SH-SY5Y (cell line): Measurements from ENCODE around the gene B3GALT4.

ENCODE experiments used
- GATA2 ChIP-seq: IDR thresholded peaks from 2 replicates; pipeline ENCODE4 v1.6.1; 2011; ENCODE audit warnings: mild to moderate bottlenecking, low read depth, low read length
- GATA3 ChIP-seq: IDR thresholded peaks from 2 replicates; pipeline ENCODE4 v1.6.1; 2011; ENCODE audit warnings: low read depth, mild to moderate bottlenecking, low read length, moderate library complexity

B3GALT4 gene

DNA sequence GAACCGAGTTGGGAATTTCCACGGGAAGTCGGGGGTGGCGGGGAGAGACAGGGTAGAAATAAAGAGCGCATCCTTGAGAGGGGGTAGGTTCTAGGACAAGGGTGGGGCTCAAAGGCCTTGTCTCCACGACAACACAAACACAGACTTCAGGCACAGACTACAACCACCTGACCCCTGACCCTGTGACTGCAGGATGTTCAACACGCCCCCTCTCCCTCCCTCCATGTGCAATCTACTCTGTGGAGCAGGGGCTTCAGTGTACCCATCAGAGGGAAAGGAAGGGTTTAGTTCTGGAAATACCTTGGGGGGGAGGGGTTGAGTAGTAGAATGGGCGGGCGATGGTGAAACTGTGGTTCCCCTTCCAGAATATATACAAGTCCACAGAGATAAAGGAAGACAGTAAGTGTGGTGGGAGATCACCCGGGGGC, 37.6 kb downstream of the B3GALT4 start:
- TF ChIP-seq GATA3 (no peak), GATA2 (no peak)

DNA sequence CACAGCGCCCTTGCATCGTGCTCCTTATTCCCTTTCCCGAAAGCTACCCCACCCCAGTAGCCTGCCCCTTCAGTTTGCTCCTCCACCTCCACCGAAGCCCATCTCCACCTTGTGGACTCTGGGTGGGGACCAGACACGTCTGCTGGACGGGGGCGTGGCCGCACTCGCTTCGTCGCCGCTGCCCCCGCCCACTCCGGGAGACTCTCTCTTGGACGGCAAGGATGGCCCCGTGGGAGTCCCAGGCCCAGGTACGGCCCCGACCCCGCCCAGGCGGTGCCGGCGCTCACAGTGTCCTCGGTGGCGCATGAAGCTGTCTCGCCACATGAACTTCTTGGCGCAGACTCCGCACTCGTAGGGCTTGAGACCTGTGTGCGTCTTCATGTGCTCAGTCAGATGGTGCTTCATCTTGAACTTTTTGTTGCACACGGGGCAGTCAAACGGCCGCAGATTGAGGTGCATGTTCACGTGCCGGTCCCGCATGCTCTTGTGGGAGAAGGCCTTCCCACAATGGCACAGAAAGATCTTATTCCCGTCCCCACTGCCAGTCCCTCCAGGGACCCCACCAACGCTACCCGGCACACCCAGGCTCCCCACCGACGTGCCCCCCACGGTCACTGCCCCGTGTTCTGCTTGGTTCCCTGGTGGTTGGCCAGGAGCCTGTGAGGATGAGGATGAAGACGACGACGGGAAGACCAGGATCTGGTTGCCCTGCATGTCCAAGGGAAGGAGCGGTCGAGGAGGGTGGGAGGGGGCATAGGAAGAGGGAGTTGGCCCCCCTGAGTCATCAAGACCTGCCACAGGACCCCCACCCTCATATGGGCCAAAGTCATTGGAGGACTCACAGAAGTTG, 38.2 kb downstream of the B3GALT4 start:
- TF ChIP-seq GATA3 (no peak), GATA2 (no peak)

DNA sequence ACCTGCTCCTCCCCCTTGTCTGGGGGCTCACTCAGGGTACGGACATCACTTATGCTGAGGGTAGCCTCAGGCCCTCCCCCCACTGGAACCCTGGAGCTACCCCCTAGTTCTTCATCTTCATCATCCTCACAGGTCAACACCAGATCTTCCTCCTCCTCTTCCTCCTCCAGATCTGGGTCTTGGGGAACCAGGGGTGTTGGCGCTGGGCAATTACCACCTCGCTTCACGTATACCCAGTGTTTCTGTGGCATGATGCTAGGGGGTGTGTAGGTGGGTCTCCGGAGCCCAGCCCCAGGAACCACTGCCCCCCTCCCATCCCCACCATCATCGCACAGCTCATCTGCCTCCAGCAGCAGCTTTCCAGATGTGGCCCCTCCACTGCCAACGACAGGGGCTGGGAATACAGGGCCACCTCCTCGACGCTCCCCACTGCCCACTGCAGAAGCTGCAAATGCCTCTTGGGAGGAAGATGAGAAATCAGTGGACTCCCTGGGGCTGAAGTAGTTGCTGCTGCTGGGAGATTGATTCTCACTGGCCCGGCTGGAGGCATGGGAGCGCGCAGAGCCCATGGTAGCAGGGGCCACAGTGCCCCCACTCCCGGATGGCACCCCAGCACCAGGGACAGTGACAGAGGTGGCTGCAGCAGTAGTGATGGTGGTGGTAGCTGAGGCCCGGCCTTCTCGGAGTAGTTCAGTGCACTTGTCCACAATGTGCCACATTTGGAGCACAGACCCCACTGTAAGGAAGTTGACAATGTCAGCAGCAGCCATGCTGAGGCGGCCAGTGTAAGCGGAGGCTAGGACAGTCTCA, 39.1 kb downstream of the B3GALT4 start:
- no peak for TF ChIP-seq GATA3
- no peak for TF ChIP-seq GATA2

DNA sequence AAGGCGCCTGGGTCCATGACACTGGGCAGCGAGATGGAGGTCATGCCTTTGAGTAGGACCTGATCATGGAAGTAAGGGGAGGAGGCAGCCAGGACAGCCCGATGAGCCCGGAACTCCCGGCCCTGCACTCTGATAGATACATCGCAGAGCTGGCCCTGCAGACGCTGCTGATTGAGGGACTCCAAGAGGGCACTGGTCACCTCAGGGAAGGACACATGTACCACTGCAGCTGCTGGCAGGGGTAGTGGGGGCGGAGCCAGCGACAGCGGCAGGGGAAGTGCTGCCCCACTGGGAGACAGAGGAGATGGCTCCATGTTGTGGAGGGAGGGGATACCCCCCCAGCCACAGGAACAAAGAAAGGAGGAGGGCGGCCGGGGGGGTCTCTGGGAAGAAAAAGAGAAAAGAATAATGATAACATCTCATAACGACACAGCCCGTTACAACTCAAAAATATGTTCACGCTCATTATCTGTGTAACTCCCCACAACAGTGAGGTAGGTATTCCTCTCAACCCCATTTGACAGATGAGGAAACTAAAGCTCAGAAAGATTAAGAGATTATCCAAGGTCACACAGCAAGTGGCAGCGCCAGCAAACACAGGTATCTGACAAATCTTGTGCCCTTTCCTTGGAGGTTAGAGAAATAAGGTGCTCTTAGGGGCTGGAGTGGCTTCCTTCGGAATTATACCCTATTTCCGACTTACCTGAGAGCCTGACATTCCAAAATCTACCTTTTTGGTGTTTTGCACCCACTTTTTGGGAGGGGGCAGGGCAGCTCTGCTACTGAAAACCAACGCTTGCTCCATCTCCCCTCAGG, 39.9 kb downstream of the B3GALT4 start:
- TF ChIP-seq GATA3: no peak
- no peak for TF ChIP-seq GATA2

DNA sequence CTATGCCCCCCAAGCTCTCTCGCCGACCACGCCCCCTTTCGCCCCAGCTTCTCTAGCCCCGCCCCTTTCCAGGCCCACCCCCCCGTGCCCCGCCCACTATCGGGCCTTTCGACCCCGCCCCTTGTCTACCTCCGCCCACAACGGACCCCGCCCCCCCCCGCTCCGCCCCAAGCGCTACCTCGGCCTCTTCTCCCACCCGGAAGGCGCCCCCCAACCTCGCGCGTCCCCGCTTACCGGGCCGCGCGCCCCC, 40.4 kb downstream of the B3GALT4 start:
- TF ChIP-seq GATA3 (no peak), GATA2 (no peak)

DNA sequence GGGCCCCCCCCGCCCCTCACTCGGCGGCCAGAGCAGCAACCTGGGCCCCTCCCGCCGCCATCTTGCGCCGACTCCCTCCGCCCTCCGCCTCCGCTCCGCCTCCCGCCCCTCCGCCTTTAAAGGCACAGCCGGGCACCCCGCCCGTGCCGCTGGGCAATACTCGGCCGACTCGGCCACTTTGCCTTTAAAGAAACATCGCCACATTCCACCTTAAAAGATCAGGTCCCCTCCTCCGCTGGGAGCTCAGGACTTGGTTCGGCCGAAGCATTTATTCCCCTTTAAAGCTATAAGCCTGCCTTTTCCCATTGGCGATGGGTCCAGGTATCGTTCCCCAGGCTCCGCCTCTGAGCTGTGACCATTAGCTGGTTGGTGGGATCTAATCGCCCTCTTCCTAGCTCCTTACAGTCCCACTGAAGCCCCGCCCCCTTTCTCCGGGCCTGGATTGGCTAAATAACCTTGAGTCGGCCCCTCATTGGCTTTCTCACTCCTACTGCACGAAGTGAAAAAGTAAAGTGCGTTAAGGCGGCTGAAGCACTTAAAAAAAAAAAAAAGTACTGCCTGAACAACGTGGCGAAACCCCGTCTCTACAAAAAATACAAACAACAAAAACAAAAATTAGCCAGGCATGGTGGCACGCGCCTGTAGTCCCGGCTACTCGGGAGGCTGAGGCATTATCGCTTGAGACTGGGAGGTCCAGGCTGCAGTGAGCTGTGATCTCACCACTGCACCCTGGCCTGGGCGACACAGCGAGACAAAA, 40.9 kb downstream of the B3GALT4 start, which contains the start of gene ZBTB22:
Gene ZBTB22 (minus strand): TSS at position 76 of the 757 bp plus-strand sequence. CDS start 828 bp downstream, outside the sequence.
- TF ChIP-seq GATA2: peak; percentile 31; the same call in 1 of the 2 replicates
- no peak for TF ChIP-seq GATA3

DNA sequence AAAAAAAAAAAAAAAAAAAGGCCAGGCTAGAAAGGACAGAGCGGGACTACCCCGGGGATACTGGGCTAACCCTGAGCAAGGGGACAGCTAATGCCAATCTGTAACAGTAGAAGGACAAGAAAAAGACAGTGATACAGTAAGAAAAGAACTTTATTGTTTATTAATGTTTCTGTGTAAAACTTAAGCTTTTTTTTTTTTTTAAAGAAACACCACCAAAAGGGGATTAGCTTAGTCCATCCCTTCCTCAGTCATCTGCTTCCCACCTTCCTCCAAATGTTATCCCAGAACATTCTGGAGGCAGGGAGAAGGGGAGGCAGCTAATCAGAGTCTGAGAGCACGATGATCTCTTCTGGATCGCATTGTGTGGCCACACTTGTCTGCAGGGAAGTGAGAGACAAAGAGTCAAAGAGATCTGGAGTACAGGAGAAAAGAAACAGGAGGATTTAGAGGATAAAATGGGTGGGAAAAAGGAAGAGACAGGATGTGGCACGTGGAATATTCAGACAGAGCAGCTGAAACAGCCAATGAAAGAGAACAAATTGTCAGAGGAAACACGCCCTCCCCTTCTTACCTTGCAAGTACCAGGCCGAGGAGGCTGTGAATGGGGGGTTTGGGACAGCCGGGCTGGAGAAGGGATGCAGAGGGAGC, 41.6 kb downstream of the B3GALT4 start:
- TF ChIP-seq GATA2 (no peak), GATA3 (no peak)

DNA sequence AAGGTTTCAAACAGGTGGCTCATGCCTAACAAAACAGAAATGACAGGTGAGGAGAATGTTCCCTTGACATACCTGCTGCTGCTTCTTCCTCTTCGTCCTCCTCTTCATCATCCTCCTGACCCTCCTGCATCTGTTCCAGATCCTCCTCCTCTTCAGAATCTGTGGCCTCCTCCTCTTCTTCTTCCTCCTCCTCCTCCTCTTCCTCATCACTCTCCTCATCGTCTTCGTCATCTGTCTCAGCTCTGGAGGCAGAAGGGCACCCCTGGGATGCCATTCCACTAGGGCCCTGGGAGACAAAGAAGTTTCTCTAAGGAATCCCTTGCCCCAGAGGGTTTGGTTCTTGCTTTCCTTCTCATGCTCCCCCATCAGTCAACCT, 43.0 kb downstream of the B3GALT4 start:
- TF ChIP-seq GATA3: no peak
- no peak for TF ChIP-seq GATA2

DNA sequence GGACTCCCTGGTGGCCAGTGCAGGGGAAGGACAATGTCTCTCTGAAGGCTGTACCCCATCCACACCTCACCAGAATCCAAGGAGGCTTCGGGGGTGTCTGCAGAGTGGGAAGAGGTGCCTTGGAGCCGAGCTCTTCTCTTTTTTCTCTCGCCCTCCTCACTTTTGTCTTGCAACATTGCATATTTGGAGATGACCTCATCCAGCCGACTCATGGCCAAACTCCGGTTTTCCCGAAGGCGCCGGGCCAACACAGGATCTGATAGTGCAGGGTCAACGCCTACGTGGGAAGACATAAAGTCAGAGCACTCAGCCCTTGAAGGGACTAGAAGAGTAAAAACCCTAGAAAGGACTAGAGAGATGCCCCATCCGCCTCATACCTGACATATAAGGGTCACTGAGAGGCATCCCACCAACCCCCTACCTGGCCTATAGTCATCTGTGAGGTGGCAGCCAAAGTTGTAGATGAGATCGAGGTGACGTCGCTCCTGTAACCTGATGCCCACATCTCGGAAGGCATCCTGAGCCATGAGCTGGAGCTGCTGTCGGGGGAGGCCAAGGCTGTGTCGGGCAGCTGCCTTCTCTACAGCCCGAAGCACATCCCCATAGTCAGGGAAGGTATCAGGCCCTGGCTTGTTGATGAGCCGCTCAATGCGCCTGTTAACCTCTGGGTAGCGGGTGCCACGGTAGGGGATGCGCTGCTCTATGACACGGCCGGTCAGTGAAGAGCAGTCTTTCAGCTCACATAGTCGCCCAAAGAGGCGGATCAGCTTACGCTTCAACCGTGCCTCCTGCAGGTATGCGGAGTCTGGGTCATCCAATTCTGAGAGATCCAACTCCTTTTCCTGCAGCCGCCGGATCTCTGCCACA, 43.6 kb downstream of the B3GALT4 start:
- no peak for TF ChIP-seq GATA3
- no peak for TF ChIP-seq GATA2

DNA sequence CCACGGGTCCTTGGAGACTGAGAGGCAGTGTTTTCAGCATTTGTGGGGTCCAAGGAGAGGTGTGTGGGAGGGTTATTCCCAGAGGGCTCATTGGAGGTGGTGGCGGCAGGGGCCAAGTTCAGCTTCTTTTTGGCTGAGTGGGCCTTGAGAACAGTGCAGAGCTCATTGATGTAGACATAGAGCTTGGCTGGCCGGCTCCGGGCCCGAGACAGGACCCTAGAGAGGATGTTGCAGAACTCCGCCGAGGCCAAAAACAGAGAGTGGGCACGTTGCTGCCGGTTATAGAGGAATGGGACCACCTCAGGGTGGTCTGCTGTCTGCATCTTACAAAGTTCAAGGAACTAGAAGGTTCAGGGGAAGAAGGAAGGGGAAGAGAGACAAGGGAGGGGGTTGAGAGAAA, 44.3 kb downstream of the B3GALT4 start:
- no peak for TF ChIP-seq GATA3
- no peak for TF ChIP-seq GATA2

DNA sequence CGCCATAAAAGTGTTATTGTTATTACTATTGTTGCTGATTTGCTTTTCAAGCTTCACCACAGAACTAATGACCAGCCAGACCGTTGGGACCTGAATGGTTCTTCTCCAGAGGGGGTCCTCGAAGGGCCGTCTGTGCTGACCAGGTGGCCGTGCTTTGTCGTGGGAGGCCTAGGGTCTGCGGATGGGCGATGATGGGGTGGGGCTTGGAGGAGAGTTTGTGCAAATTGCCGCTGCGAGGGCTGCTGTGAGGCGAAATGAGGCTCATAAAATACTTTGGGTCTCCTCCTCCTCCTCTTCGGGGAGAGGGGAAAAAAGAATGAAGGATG, 46.7 kb downstream of the B3GALT4 start:
- TF ChIP-seq GATA3: no peak
- TF ChIP-seq GATA2: no peak

DNA sequence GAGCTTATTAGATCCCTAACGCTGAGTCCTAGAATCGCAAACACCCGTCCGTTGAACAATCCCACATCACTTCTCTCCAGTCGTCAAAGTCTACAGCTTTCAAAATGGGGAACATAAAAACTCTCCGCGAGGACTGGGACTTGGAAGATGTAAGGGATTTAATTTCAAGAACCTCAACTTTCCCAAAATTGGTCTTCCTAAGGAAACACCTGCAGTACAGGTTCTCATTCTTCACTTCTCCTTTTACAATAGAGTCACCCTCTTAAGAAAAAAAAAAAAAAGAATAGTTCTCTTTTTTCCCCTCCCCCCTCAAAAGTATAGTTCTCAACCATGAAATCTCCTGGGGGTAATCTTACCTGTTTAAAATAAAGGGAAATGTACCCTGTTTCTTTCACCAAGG, 47.2 kb downstream of the B3GALT4 start:
- TF ChIP-seq GATA2: no peak
